ENCODE results near the gene PTPRN2.
"Not testable (repeated sequence)": the region's sequence is repeated elsewhere in the genome, so short reads cannot be mapped to it uniquely, and the experiment has no call there.

Gene PTPRN2

GRCh38 chr7:157895520-157896375 lies 691.9 kb downstream of the PTPRN2 start:
- TF ChIP-seq CTCF (IDR thresholded peaks at IDR 0.05; ENCODE audit: low read depth, low read length): no peak
- H3K4me3 ChIP-seq (ENCODE audit: low read depth, low read length): no peak overlapping the region

GRCh38 chr7:157895098-157895497 lies 692.5 kb downstream of the PTPRN2 start:
- not testable (repeated sequence) for H3K4me3 ChIP-seq (ENCODE audit: low read depth, low read length)

- no peak overlapping the region for H3K4me3 ChIP-seq (ENCODE audit: low read depth, low read length)
- no peak for TF ChIP-seq CTCF (IDR thresholded peaks at IDR 0.05; ENCODE audit: low read depth, low read length)
These were observed 694.0 kb downstream of the PTPRN2 start for GRCh38 chr7:157893535-157894044.

GRCh38 chr7:157892751-157893523 lies 694.7 kb downstream of the PTPRN2 start:
- H3K4me3 ChIP-seq (ENCODE audit: low read depth, low read length): no peak overlapping the region
- no peak for TF ChIP-seq CTCF (IDR thresholded peaks at IDR 0.05; ENCODE audit: low read depth, low read length)

- no peak for TF ChIP-seq CTCF (IDR thresholded peaks at IDR 0.05; ENCODE audit: low read depth, low read length)
- no peak overlapping the region for H3K4me3 ChIP-seq (ENCODE audit: low read depth, low read length)
These were observed 696.7 kb downstream of the PTPRN2 start for GRCh38 chr7:157890921-157891401.

- H3K4me3 ChIP-seq (ENCODE audit: low read depth, low read length): no peak overlapping the region
- TF ChIP-seq CTCF (IDR thresholded peaks at IDR 0.05; ENCODE audit: low read depth, low read length): no peak
These were observed 698.1 kb downstream of the PTPRN2 start for GRCh38 chr7:157889480-157889879.

GRCh38 chr7:157888579-157888978 lies 699.0 kb downstream of the PTPRN2 start:
- no peak overlapping the region for H3K4me3 ChIP-seq (ENCODE audit: low read depth, low read length)
- TF ChIP-seq CTCF (IDR thresholded peaks at IDR 0.05; ENCODE audit: low read depth, low read length): no peak

Measured in WI38 (cell line).